Keratinocyte (primary cell): ENCODE results near the gene FAM227A. TPM values are rescaled to one million over a fixed set of nuclear protein-coding genes. Genes with fewer than 3 reads are reported as not detected.

Experiments used
- DNase-seq: peaks from one replicate; pipeline ENCODE4 v3.0.0-alpha.2; 2011; ENCODE audit warnings: low read depth, missing footprints, low spot score
- FAIRE-seq: peaks from 2 replicates; lab custom pipeline; 2011; peaks lifted over from hg19 to GRCh38; lab: Jason Lieb, UNC
- H2AFZ ChIP-seq: 2 replicates; pipeline ENCODE4 v1.6.0; 2012; ENCODE audit warnings: low read length, control low read depth, inconsistent platforms; ENCODE audit not compliant: control insufficient read depth
- H3K27ac ChIP-seq: 2 replicates; pipeline ENCODE4 v1.5.1; 2011; ENCODE audit warnings: low read length; ENCODE audit not compliant: control insufficient read depth, insufficient read depth
- H3K27me3 ChIP-seq: 3 replicates; pipeline ENCODE4 v1.6.0; 2011; ENCODE audit warnings: low read length; ENCODE audit not compliant: control insufficient read depth, insufficient read depth; ENCODE audit errors: extremely low read depth
- H3K36me3 ChIP-seq, 2 experiments: 2 replicates in 1 of 2; 3 replicates in 1 of 2; pipeline ENCODE4 v1.5.1; 2011; ENCODE audit warnings: low read length in 2 of 2, mild to moderate bottlenecking in 1 of 2; ENCODE audit not compliant: control insufficient read depth in 2 of 2, insufficient read depth in 2 of 2; ENCODE audit errors: extremely low read depth in 1 of 2
- H3K4me1 ChIP-seq: 3 replicates; pipeline ENCODE4 v1.5.1; 2011; ENCODE audit warnings: low read length; ENCODE audit not compliant: control insufficient read depth, insufficient read depth; ENCODE audit errors: extremely low read depth
- H3K4me2 ChIP-seq: 3 replicates; pipeline ENCODE4 v1.6.0; 2011; ENCODE audit warnings: low read depth, low read length; ENCODE audit not compliant: control insufficient read depth, insufficient read depth; ENCODE audit errors: extremely low read depth
- H3K4me3 ChIP-seq, 3 experiments: fragments of 200-600 bp in 1 of 3; sonication (generic) in 1 of 3; 2 replicates in 2 of 3; 3 replicates in 1 of 3; pipeline ENCODE4 v1.5.1; 2011 to 2016; ENCODE audit warnings: low read length in 3 of 3, mild to moderate bottlenecking in 3 of 3, control low read depth in 2 of 3, inconsistent platforms in 1 of 3, low read depth in 1 of 3, mixed read lengths in 1 of 3, mixed run types in 1 of 3, moderate library complexity in 1 of 3; ENCODE audit not compliant: control insufficient read depth in 2 of 3, insufficient read depth in 2 of 3; ENCODE audit errors: extremely low read depth in 1 of 3
- H3K79me2 ChIP-seq: 2 replicates; pipeline ENCODE4 v1.6.0; 2012; ENCODE audit warnings: low read length; ENCODE audit not compliant: control insufficient read depth, insufficient read depth
- H3K9ac ChIP-seq: 3 replicates; pipeline ENCODE4 v1.6.0; 2011; ENCODE audit warnings: low read length; ENCODE audit not compliant: control insufficient read depth, insufficient read depth; ENCODE audit errors: extremely low read depth
- H3K9me1 ChIP-seq: 3 replicates; pipeline ENCODE4 v1.6.0; 2011; ENCODE audit warnings: low read length; ENCODE audit not compliant: control insufficient read depth, insufficient read depth; ENCODE audit errors: extremely low read depth
- H3K9me3 ChIP-seq: 2 replicates; pipeline ENCODE4 v1.5.1; 2012; ENCODE audit warnings: low read depth, low read length; ENCODE audit not compliant: control insufficient read depth
- H4K20me1 ChIP-seq: 3 replicates; pipeline ENCODE4 v1.6.0; 2011; ENCODE audit warnings: low read length; ENCODE audit not compliant: control insufficient read depth, insufficient read depth; ENCODE audit errors: extremely low read depth
- CTCF ChIP-seq, 3 experiments: IDR thresholded peaks in 1 of 3; conservative IDR thresholded peaks in 1 of 3; optimal IDR thresholded peaks in 1 of 3; 2 replicates in 2 of 3; 3 replicates in 1 of 3; pipeline versions ENCODE3 to v1.5.1; 2011; ENCODE audit warnings: low read length in 3 of 3, mild to moderate bottlenecking in 3 of 3, moderate library complexity in 2 of 3, control low read depth in 1 of 3, inconsistent platforms in 1 of 3; ENCODE audit not compliant: insufficient read depth in 2 of 3; ENCODE audit errors: extremely low read depth in 1 of 3
- EZH2 ChIP-seq: IDR thresholded peaks from one replicate; pipeline ENCODE4 v1.6.1; 2012; ENCODE audit warnings: inconsistent platforms, mild to moderate bottlenecking, low read length, moderate library complexity
- dilution Hi-C: fragments of 300-500 bp; cut with MboI; formaldehyde crosslinking; loops from one replicate; pipeline ENCODE4 v1.7.0; 2020; ENCODE audit warnings: low sequenced_read_pairs; ENCODE audit not compliant: extremely low pct_ligation_motif_present
- polyA plus RNA-seq, 5 experiments: library from polyadenylated mRNA; depleted of rRNA in 3 of 5; stranded (reverse) in 3 of 5; stranded (forward) in 1 of 5; unstranded in 1 of 5; fragments of >200 nt; gene quantifications; 1 replicate in 1 of 5; 2 replicates in 3 of 5; 3 replicates in 1 of 5; pipeline versions ENCODE4 v1.2.1 to v1.2.3, GENCODE V29; 2011 to 2012; ENCODE audit warnings: missing spikeins in 2 of 5, low read depth in 1 of 5, low replicate concordance in 1 of 5

The FAM227A gene
- polyA plus RNA-seq, 1 donor (not counting 4 experiments of a cell fraction or from before 2014, with no cell fraction given): 1.1 TPM

- no peak for FAIRE-seq
- H3K4me2 ChIP-seq: no peak overlapping the region
- H3K36me3 ChIP-seq: no peaks in the 10 kb centered on the region
- H3K27me3 ChIP-seq: no peaks in the 10 kb centered on the region
- no peak overlapping the region for H3K9ac ChIP-seq
- no peaks in the 10 kb centered on the region for H3K4me1 ChIP-seq
- no peak overlapping the region for H2AFZ ChIP-seq
- dilution Hi-C loops: no loop called here
- DNase-seq: no peak
- H4K20me1 ChIP-seq: no peaks in the 10 kb centered on the region
- no peak overlapping the region for H3K27ac ChIP-seq
- H3K4me3 ChIP-seq: no peak overlapping the region
- TF ChIP-seq CTCF (optimal IDR thresholded peaks at IDR 0.05 in 1 of 3, IDR thresholded peaks at IDR 0.05 in 1 of 3, conservative IDR thresholded peaks at IDR 0.05 in 1 of 3; ENCODE audit: extremely low read depth in 1 of 3, insufficient read depth in 2 of 3, low read length in 3 of 3) (no peak), EZH2 (no peak)
- H3K9me1 ChIP-seq: no peaks in the 10 kb centered on the region
- no peaks in the 10 kb centered on the region for H3K9me3 ChIP-seq
- H3K79me2 ChIP-seq: no peaks in the 10 kb centered on the region
Observed at GRCh38 chr22:38628444-38628843, 27.7 kb downstream of the FAM227A start.

- Histone ChIP-seq H3K4me1 (no peaks in the 10 kb centered on the region), H3K36me3 (no peaks in the 10 kb centered on the region), H3K9ac (no peak overlapping the region), H2AFZ (no peak overlapping the region), H3K9me1 (no peaks in the 10 kb centered on the region), H3K27ac (no peak overlapping the region), H3K79me2 (no peaks in the 10 kb centered on the region), H3K9me3 (no peaks in the 10 kb centered on the region), H3K27me3 (no peaks in the 10 kb centered on the region), H4K20me1 (no peaks in the 10 kb centered on the region), H3K4me3 (no peak overlapping the region), H3K4me2 (no peak overlapping the region)
- DNase-seq (no peak), FAIRE-seq (no peak)
- TF ChIP-seq CTCF (optimal IDR thresholded peaks at IDR 0.05 in 1 of 3, IDR thresholded peaks at IDR 0.05 in 1 of 3, conservative IDR thresholded peaks at IDR 0.05 in 1 of 3; ENCODE audit: extremely low read depth in 1 of 3, insufficient read depth in 2 of 3, low read length in 3 of 3) (no peak), EZH2 (no peak)
- dilution Hi-C loops: no loop called here
Observed at GRCh38 chr22:38623351-38623750, 32.8 kb downstream of the FAM227A start.
